Gastroesophageal sphincter (tissue), 3 donors: Measurements from ENCODE around the gene CEMIP2.

Experiments
- CTCF ChIP-seq, 4 experiments: fragments of 200-600 bp in 2 of 4; fragments of 450-650 bp in 2 of 4; sonication (generic) in 1 of 4; IDR thresholded peaks; one replicate each; pipeline ENCODE4 v1.5.1; 2017 to 2019; ENCODE audit warnings: antibody characterized with exemption in 4 of 4, mild to moderate bottlenecking in 2 of 4, moderate library complexity in 2 of 4
- EP300 ChIP-seq: sonication (generic); formaldehyde crosslinking; IDR thresholded peaks from one replicate; pipeline ENCODE4 v1.6.1; 2017; ENCODE audit warnings: antibody characterized with exemption, mild to moderate bottlenecking

- no peak for TF ChIP-seq EP300
- TF ChIP-seq CTCF (IDR thresholded peaks at IDR 0.05) = no peak
Measured at GRCh38 chr9:71678999-71679398, 89.3 kb downstream of the CEMIP2 start.
